ENCODE measurements around the gene TEX261.
A peak's percentile ranks its signal among the peaks of the same experiment; 100 is the strongest.

The TEX261 gene

DNA sequence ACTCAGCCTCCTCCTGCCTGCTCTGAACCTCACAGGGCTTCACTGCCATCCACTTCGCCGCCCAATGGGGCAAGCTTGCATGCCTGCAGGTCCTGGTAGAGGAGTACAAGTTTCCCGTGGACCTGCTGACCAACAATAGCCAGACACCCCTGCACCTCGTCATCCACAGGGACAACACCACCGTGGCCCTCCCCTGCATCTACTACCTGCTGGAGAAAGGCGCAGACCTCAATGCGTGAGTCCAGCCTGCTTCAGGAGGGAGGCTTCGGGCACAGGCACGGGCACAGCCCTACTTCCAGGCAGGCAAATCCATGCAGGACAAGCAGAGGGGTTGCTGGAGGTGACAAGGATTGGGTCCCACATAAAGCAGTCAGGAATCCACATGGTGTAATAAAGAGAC is 15.0 kb downstream of the TEX261 start:
- no peak for DNase-seq

DNA sequence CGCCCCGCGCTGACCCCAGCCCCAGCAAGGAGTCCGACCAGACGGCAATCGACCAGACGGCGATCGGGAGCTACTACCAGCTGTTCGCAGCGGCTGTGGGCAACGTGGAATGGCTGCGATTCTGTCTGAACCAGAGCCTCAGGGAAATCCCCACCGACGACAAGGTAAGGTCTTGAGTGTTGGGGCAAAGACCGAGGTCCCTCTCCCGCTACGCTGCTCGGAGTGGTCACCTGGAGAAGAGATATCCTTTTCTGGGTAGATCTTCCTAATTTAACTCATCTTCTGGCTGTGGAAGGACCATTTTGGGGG is 15.5 kb downstream of the TEX261 start:
- DNase-seq, result peak; percentile 12

GRCh38 chr2:70978341-70979179 is 16.1 kb downstream of the TEX261 start, which contains the start of gene ANKRD53:
ANKRD53 (plus strand) TSS chr2:70978630; CDS start chr2:70978646, 16 bp downstream.
- peak; percentile 47 for DNase-seq

GRCh38 chr2:70977605-70978205 is 17.0 kb downstream of the TEX261 start:
- peak; percentile 62 for DNase-seq

DNA sequence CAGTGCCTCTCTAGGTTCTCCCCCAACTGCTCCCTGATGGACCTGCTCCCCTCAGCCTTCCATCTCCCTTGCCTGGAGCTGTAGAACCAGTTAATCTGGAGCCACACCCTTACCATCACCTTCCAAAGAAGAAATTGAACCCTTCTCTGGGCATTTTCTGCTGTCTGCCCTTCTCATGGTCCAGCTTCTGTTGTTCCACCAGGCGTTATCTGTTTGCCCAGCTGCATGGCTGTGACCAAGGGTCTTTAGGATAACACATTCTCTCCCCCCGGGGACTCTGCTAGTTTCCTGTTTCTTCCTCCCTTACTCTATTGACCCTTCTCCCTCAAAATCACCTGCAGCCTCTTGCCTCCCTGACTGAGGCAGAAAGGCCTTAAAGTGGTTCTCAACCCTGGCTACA is 19.4 kb downstream of the TEX261 start:
- no peak for DNase-seq

- no peak for DNase-seq
Observed at GRCh38 chr2:70974592-70974991, 20.1 kb downstream of the TEX261 start.

DNA sequence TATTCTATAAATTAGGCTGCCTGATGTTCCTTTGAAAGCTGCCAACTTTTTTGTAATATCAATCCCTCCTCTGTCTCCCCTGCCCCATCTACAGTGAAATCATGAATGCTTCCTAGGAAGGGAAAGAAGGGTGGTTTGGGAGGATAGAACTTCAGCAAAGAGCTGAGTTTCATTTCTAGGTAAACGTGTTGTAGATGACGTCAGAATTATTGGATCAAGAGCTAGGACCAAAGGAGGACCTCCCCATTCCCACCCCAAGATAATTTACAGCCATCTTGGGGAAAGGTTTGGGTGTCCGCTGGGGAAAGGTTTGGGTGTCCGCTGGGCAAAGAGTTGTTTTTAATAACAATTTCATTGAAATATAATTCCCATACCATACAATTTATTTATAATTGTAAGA is 27.5 kb downstream of the TEX261 start:
- DNase-seq, result no peak

GRCh38 chr2:70966681-70967080 is 28.0 kb downstream of the TEX261 start:
- no peak for DNase-seq

DNA sequence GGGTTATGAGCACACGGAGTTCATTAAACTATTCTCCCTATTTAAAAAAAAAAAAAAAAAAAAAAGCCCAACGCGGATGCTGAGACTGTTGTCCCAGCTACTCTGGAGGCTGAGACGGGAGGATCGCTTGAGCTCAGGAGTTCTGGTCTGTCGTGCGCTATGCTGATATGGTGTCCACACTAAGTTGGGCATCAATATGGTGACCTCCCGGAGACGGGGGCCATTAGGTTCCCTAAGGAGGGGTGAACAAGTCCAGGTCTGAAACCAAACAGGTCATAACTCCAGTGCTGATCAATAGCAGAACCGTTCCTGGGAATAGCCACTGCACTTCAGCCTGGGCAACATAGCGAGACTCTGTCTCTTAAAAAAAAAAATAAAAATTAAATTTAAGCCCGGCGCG is 29.2 kb downstream of the TEX261 start:
- DNase-seq, result no peak

DNA sequence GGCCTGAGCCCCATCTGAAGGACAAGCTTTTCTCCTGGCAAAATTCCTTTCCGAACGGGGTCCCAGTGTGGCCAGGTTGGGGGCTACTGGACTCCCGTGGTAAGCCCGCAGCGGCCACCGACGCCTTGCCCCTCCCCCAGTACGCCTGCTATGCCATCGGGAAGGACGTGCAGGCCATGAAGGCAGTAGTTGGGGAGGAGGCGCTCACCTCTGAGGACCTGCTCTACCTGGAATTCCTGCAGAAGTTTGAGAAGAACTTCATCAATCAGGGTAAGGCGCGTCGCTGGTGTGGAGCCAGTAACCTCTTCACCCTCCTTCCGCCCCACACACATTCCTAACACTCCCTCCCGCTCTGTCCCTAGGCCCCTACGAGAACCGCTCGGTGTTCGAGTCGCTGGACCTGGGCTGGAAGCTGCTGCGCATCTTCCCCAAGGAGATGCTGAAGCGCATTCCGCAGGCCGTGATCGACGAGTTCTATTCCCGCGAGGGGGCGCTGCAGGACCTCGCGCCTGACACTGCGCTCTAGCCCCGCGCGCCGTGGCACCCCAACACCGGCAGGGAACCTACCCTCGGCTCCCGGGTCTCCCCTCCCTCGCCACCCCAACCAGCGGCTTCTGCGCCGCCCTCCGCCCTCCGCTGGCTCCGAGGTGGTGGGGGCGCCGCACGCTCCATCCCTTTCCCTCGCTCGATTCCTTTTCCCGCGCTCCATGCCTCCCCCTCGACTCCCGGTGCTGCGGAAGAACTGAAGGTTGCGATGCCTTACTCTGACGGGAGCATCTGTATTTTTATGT is 29.9 kb downstream of the TEX261 start:
- DNase-seq, result peak; percentile 59

GRCh38 chr2:70964133-70964532 is 30.5 kb downstream of the TEX261 start:
- DNase-seq, result no peak

GRCh38 chr2:70962885-70963878 is 31.5 kb downstream of the TEX261 start:
- DNase-seq, result peak; percentile 1

DNA sequence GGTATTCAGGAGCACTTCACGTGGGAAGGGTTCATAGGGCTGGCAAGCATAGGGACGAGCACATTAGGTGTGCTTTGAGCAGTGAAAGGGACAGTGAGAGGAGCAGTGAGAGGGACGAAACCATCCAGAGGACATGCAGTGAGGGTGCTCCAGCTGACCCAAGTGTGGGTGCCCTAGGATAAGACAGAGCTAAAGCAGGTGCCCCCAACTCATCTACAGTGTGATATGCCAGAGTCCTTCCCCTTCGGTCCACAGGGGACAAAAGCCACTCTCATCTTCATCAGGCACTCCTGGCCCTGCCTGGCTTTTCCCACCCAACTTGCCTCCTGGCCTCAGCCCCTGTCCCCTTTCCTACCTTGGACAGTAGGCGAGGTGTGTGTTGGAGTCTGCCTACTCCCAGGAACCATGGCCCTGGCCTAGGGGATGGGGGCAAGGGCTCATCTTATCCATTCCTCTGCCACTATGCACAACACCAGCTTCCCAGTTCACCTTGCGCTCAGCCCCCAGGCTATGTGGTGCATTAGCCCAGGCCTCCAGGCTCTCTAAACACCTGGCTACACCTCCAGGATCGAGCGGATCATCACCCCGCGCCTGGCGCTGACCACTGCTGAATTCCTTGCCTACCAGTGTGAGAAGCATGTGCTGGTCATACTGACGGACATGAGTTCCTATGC is 32.3 kb downstream of the TEX261 start:
- DNase-seq, result no peak

DNA sequence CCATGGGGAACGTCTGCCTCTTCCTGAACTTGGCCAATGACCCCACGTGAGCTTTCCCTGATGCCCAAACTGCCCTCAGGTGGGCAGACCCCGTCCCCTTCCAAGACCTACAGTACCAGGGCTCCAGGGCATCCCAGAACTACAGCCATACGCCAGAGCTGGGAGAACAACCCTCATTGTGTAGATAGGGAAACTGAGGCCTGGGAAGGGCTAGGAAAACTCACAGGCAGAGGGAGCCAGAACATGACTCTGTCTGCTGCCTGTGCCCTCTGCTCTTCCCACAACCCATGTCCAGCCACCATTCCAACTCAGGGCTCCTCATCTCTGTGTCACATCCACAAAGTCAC is 33.1 kb downstream of the TEX261 start:
- DNase-seq, result no peak

DNA sequence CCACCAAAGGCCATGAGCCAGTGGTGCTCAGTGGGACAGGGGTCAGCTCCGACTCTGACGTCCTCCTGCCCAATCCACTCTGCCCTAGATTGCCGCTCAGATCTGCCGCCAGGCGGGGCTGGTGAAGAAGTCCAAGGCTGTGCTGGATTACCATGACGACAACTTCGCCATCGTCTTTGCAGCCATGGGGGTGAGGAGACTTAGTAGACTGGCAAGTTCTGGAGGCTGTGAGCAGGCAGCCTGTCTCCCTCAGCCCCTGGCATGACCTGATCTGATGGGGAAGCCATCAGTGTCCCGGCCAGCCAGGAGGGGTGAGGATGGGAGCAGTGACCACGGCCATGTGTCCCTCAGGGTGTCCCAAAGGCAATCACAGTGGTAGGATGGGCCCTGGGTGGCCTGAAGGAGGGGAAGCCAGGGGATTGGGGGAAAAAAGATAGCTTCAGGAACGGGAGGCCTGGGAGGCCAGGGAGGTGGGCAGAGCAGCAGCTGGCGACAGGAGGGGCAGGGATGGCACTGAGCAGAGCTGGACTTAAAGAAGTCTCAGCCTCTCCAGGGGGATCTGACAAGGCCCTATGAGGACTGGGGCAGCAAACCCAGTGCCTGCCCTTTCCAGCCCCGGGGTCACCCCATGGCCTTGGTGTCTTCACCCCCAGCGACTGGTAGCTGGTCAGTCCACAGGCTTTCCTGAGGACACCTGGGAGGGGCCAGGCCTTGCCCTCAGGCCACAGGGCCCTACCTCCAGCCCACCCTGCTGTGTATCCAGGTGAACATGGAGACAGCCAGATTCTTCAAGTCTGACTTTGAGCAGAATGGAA is 33.6 kb downstream of the TEX261 start:
- DNase-seq, result no peak

- peak; percentile 2 for DNase-seq
Observed at GRCh38 chr2:70959851-70960832, 34.5 kb downstream of the TEX261 start.

DNA sequence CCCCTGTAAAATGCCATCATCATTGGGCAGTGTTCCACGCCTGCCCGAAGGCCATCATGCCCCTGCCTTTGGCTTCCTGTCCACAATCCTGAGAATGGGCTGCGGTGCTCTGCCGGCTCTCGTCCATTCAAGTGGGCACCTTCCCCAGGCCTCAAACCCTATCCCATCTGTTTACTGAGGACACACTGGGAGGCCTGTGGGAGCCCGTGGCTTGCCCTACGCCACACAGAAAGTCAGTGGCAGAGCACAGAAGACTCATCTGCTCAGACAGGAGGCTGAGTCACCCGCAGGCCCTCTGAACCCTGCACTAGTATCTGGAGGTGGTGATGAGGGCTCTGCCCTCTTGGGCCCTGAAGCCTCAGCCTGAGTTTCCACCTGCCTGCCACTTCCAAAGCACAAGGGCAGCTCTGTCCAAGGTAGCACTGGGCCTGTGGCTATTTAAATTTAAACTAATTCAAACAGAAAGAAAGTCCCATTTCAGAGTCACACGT is 35.4 kb downstream of the TEX261 start:
- no peak for DNase-seq

DNA sequence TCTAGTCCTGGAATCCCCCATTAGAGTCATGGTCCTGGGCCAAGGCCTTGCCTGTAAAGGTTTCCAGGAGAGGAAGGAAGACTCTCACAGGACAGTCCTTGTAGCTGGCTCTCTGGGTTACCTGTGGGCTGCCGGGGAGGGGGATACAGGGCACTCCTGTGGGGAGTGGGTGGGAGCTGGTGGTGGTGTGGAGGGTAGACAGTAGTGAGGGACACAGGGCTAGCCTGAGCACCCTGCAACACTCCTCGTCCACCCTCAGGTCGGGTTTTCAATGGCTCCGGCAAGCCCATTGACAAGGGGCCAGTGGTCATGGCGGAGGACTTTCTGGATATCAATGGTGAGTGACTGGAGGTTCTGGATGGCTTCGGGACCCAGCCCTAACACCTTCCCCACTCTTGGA is 35.9 kb downstream of the TEX261 start:
- DNase-seq, result no peak

DNA sequence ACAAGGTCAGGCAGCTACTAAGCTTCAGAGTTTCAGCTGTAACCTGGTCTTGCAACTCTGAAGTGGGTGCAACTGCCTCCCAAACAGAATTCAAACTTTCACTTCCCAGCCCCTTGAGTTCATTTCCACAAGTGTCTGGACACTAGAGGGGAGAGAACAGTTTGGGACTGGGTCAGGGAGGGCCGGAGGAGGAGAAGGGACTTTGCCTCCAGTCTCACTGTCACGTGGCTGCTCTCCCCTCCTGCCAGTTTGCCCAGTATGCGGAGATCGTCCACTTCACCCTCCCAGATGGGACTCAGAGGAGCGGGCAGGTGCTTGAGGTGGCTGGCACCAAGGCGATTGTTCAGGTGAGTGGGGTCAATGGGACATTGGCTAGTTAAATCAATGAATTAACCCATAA is 36.9 kb downstream of the TEX261 start:
- no peak for DNase-seq

GRCh38 chr2:70956141-70956540 is 38.5 kb downstream of the TEX261 start:
- DNase-seq, result no peak

Measured in NCI-H69 (cell line).